Right atrium auricular region (tissue), 2 donors: Measurements from ENCODE around the gene PRRC2B. TPM values are rescaled to one million over a fixed set of nuclear protein-coding genes. Genes with fewer than 3 reads are reported as not detected.

Source experiments
- DNase-seq: peaks from one replicate; pipeline ENCODE4 v3.0.0-alpha.2; 2019; ENCODE audit warnings: low spot score
- H3K27ac ChIP-seq, 2 donors: fragments of 200-600 bp; sonication (generic); 1 replicate in 1 of 2; 2 replicates in 1 of 2; pipeline ENCODE4 v1.5.1; 2016 to 2019
- H3K27me3 ChIP-seq, 2 donors: fragments of 200-600 bp; sonication (generic); one replicate each; pipeline versions ENCODE4 v1.5.1 to v1.6.0; 2017 to 2019
- H3K36me3 ChIP-seq: fragments of 200-600 bp; sonication (generic); one replicate; pipeline ENCODE4 v1.5.1; 2016
- H3K4me1 ChIP-seq, 2 donors: fragments of 200-600 bp; sonication (generic); one replicate each; pipeline versions ENCODE4 v1.5.1 to v1.6.0; 2017 to 2019
- H3K4me3 ChIP-seq, 2 donors: fragments of 200-600 bp; sonication (generic); 1 replicate in 1 of 2; 2 replicates in 1 of 2; pipeline ENCODE4 v1.5.1; 2017 to 2019; ENCODE audit warnings: mild to moderate bottlenecking in 1 of 2, moderate library complexity in 1 of 2
- H3K9me3 ChIP-seq, 2 donors: fragments of 200-600 bp; sonication (generic); one replicate each; pipeline ENCODE4 v1.5.1; 2019
- total RNA-seq, 2 donors: library from RNA; depleted of rRNA; stranded (reverse); fragments of >200 nt; gene quantifications; one replicate each; pipeline ENCODE4 v1.1.0, GENCODE V29; 2016
- TF ChIP-seq, protein P1 (sequence below), 2 donors: fragments of 200-600 bp; sonication (generic); IDR thresholded peaks; one replicate each; pipeline ENCODE4 v1.5.1; 2019; ENCODE audit warnings: antibody characterized with exemption in 2 of 2

PRRC2B gene
- total RNA-seq, 2 donors from 2014 or later, result 76.7 to 120 TPM

GRCh38 chr9:131474711-131475110, 80.8 kb downstream of the PRRC2B start:
- TF ChIP-seq, protein P1, sequence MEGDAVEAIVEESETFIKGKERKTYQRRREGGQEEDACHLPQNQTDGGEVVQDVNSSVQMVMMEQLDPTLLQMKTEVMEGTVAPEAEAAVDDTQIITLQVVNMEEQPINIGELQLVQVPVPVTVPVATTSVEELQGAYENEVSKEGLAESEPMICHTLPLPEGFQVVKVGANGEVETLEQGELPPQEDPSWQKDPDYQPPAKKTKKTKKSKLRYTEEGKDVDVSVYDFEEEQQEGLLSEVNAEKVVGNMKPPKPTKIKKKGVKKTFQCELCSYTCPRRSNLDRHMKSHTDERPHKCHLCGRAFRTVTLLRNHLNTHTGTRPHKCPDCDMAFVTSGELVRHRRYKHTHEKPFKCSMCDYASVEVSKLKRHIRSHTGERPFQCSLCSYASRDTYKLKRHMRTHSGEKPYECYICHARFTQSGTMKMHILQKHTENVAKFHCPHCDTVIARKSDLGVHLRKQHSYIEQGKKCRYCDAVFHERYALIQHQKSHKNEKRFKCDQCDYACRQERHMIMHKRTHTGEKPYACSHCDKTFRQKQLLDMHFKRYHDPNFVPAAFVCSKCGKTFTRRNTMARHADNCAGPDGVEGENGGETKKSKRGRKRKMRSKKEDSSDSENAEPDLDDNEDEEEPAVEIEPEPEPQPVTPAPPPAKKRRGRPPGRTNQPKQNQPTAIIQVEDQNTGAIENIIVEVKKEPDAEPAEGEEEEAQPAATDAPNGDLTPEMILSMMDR (IDR thresholded peaks at IDR 0.05), result no peak
- DNase-seq, result no peak
- no peak overlapping the region for H3K4me3 ChIP-seq
- H3K27me3 ChIP-seq, result no peaks in the 10 kb centered on the region
- peak overlapping the region in 1 of 2 donors; percentile 8 for H3K27ac ChIP-seq
- peaks cover 100% of the 10 kb centered on the region for H3K36me3 ChIP-seq
- H3K4me1 ChIP-seq, result peaks cover 0 to 15% of the 10 kb centered on the region in 2 donors
- no peaks in the 10 kb centered on the region for H3K9me3 ChIP-seq

DNA sequence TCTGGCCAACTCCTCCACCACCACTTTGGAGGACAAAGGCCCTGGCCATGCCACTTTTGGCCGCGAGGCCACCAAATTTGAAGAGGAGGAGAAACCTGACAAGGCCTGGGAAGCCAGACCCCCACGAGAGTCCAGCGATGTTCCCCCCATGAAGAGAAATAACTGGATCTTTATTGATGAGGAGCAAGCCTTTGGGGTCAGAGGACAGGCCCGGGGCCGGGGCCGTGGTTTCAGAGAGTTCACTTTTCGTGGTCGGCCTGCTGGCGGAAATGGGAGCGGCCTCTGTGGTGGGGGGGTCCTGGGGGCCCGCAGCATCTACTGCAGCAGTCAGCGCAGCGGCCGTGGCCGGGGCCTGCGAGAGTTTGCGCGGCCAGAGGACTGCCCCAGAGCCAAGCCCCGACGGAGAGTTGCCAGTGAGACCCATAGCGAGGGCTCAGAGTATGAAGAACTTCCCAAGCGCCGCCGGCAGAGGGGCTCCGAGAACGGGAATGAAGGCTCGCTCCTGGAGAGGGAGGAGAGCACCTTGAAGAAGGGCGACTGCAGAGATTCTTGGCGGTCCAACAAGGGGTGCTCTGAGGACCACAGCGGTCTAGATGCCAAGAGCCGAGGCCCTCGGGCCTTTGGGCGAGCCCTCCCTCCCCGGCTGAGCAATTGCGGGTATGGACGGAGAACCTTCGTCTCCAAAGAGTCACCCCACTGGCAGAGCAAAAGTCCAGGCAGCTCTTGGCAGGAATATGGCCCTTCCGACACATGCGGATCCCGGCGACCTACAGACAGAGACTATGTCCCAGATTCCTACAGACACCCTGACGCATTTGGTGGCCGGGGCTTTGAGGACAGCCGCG, 81.4 kb downstream of the PRRC2B start:
- Histone ChIP-seq H3K4me1 (peaks cover 0 to 15% of the 10 kb centered on the region in 2 donors), H3K9me3 (no peaks in the 10 kb centered on the region), H3K27ac (peak overlapping the region; percentile 66 to 73), H3K4me3 (no peak overlapping the region), H3K27me3 (no peaks in the 10 kb centered on the region), H3K36me3 (peaks cover 100% of the 10 kb centered on the region)
- no peak for DNase-seq
- TF ChIP-seq, protein P1 (IDR thresholded peaks at IDR 0.05), result no peak

- no peak for DNase-seq
- Histone ChIP-seq H3K9me3 (no peaks in the 10 kb centered on the region), H3K27ac (peak overlapping the region; percentile 66 to 73), H3K36me3 (peaks cover 99% of the 10 kb centered on the region), H3K4me3 (no peak overlapping the region), H3K27me3 (no peaks in the 10 kb centered on the region), H3K4me1 (peaks cover 0 to 15% of the 10 kb centered on the region in 2 donors)
- TF ChIP-seq, protein P1 (IDR thresholded peaks at IDR 0.05), result peak; percentile 48 to 66
Measured at GRCh38 chr9:131475956-131476776, 82.3 kb downstream of the PRRC2B start.

DNA sequence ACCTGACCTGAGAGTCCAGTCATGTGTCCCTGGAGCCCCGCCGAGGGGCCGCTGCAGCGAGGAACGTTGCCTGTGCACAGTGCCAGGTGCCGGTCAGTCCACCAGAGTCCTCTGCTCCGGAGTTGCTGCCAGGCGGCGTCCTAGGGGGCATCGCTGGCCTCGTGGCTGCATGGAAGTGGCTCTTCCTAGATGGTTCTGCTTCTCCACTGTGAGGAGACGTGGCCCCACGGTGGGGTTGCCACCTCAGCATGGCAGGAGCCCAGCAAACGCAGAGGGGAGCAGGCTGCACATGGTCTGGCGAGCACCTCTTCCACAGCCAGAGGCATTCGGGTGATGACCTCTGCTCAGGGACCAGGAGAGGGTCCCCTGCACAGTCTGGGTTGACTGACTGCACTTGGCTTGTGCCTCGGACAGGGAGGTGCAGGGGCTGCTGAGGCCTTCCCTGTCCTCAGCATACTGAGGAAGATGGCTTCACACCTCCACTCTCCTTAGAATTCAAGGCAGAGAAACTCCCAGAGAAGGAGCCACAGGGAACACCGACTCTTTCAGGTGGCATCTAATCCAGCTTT, 83.0 kb downstream of the PRRC2B start:
- Histone ChIP-seq H3K4me1 (peaks cover 0 to 21% of the 10 kb centered on the region in 2 donors), H3K27ac (peak overlapping the region; percentile 57 to 73), H3K36me3 (peaks cover 97% of the 10 kb centered on the region), H3K4me3 (no peak overlapping the region), H3K27me3 (no peaks in the 10 kb centered on the region), H3K9me3 (no peaks in the 10 kb centered on the region)
- DNase-seq, result no peak
- TF ChIP-seq, protein P1 (IDR thresholded peaks at IDR 0.05), result no peak

GRCh38 chr9:131477367-131477766, 83.5 kb downstream of the PRRC2B start:
- peaks cover 0 to 26% of the 10 kb centered on the region in 2 donors for H3K4me1 ChIP-seq
- no peak overlapping the region for H3K4me3 ChIP-seq
- peaks cover 97% of the 10 kb centered on the region for H3K36me3 ChIP-seq
- no peak for DNase-seq
- H3K9me3 ChIP-seq, result no peaks in the 10 kb centered on the region
- peak overlapping the region; percentile 57 to 61 for H3K27ac ChIP-seq
- no peaks in the 10 kb centered on the region for H3K27me3 ChIP-seq
- TF ChIP-seq, protein P1 (IDR thresholded peaks at IDR 0.05), result no peak
